NCI-H2227 (cell line): Measurements from ENCODE around the gene DNAJA1.
"Not testable (repeated sequence)": the region's sequence is repeated elsewhere in the genome, so short reads cannot be mapped to it uniquely, and the experiment has no call there.

ENCODE experiments used
- DNase-seq: peaks from one replicate; lab custom pipeline; 2025; ENCODE audit not compliant: unreplicated experiment; lab: John Stamatoyannopoulos, UW

Gene DNAJA1

GRCh38 chr9:33024966-33025571 lies at the start of gene DNAJA1:
DNAJA1 (plus strand) TSS chr9:33025273; CDS start chr9:33026485, 1,212 bp downstream.
- DNase-seq: peak; percentile 95

- no peak for DNase-seq
Observed at GRCh38 chr9:32978051-32978450, 47.0 kb upstream of the DNAJA1 start.

GRCh38 chr9:32986971-32987370 lies 38.1 kb upstream of the DNAJA1 start:
- no peak for DNase-seq

GRCh38 chr9:32989660-32990059 lies 35.4 kb upstream of the DNAJA1 start:
- no peak for DNase-seq

GRCh38 chr9:32991897-32992594 lies 33.0 kb upstream of the DNAJA1 start:
- no peak for DNase-seq

- DNase-seq: no peak
Observed at GRCh38 chr9:32992595-32993238, 32.4 kb upstream of the DNAJA1 start.

- not testable (repeated sequence) for DNase-seq
Observed at GRCh38 chr9:33000682-33001055, 24.4 kb upstream of the DNAJA1 start.

GRCh38 chr9:33005335-33005734 lies 19.7 kb upstream of the DNAJA1 start:
- DNase-seq: not testable (repeated sequence)

- DNase-seq: no peak
Observed at GRCh38 chr9:33007755-33008154, 17.3 kb upstream of the DNAJA1 start.

- DNase-seq: no peak
Observed at GRCh38 chr9:33011831-33012230, 13.2 kb upstream of the DNAJA1 start.

- DNase-seq: no peak
Observed at GRCh38 chr9:33012328-33013069, 12.6 kb upstream of the DNAJA1 start.

- no peak for DNase-seq
Observed at GRCh38 chr9:33013962-33014664, 11.0 kb upstream of the DNAJA1 start.

- no peak for DNase-seq
Observed at GRCh38 chr9:33014665-33015014, 10.4 kb upstream of the DNAJA1 start.

GRCh38 chr9:33017283-33018041 lies 7.6 kb upstream of the DNAJA1 start:
- no peak for DNase-seq

- DNase-seq: no peak
Observed at GRCh38 chr9:33019797-33020196, 5.3 kb upstream of the DNAJA1 start.

GRCh38 chr9:33022303-33022702 lies 2.8 kb upstream of the DNAJA1 start:
- DNase-seq: no peak

GRCh38 chr9:33022755-33023154 lies 2.3 kb upstream of the DNAJA1 start:
- DNase-seq: no peak

- no peak for DNase-seq
Observed at GRCh38 chr9:33023661-33024060, 1.4 kb upstream of the DNAJA1 start.

- DNase-seq: peak; percentile 38
Observed at GRCh38 chr9:33024126-33024965, 727 bp upstream of the DNAJA1 start.
